Measurements from ENCODE around the gene ZNF534. TPM values are rescaled to one million over a fixed set of nuclear protein-coding genes. Genes with fewer than 3 reads are reported as not detected.
A peak's percentile ranks its signal among the peaks of the same experiment; 100 is the strongest.

The ZNF534 gene
- under 1 TPM in 3 of 4 donors, not detected in 1; 0.22 to 0.66 (median 0.31) TPM for total RNA-seq

DNA sequence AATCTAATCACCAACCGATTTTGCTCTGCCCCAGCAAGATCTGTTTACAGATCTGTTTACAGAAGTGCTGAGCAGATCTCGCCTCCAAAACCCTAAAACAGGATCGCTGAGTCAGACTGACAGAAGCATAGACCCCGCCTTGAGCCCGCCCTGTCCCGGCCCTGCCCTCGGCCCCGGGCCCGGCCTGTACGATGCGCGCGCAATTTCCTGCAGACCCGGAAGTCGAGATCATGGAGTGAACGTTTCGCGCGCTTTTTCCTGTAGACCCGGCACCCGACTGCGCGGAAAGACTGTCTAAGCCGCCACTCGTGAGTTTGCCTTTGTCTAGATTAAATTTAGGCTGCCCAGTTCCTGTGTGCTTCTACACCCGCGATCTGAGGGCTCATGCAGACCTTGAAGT lies at the start of gene ZNF534:
ZNF534 (plus strand) TSS at position 212 of the 400 bp plus-strand sequence. CDS start 2,327 bp downstream, outside the sequence.
- H3K9me3 ChIP-seq, result peaks cover 0 to 88% (median 3%) of the 10 kb centered on the region in 3 donors
- peaks cover 0 to 22% of the 10 kb centered on the region in 2 donors for H3K36me3 ChIP-seq
- no peak for ATAC-seq
- H3K4me1 ChIP-seq, result no peaks in the 10 kb centered on the region
- TF ChIP-seq, protein P1, sequence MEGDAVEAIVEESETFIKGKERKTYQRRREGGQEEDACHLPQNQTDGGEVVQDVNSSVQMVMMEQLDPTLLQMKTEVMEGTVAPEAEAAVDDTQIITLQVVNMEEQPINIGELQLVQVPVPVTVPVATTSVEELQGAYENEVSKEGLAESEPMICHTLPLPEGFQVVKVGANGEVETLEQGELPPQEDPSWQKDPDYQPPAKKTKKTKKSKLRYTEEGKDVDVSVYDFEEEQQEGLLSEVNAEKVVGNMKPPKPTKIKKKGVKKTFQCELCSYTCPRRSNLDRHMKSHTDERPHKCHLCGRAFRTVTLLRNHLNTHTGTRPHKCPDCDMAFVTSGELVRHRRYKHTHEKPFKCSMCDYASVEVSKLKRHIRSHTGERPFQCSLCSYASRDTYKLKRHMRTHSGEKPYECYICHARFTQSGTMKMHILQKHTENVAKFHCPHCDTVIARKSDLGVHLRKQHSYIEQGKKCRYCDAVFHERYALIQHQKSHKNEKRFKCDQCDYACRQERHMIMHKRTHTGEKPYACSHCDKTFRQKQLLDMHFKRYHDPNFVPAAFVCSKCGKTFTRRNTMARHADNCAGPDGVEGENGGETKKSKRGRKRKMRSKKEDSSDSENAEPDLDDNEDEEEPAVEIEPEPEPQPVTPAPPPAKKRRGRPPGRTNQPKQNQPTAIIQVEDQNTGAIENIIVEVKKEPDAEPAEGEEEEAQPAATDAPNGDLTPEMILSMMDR (IDR thresholded peaks at IDR 0.05), result no peak
- TF ChIP-seq POLR2AphosphoS5 (IDR thresholded peaks at IDR 0.05), result no peak
- TF ChIP-seq POLR2A (IDR thresholded peaks at IDR 0.05), result no peak
- no peak for TF ChIP-seq EP300 (IDR thresholded peaks at IDR 0.05)
- WGBS, 2 donors (ENCODE audit: low coverage in 1 of 2), result 80% methylated on average over 2 of the region's 27 CpGs; no CpG with 5 or more reads in 1 of the 2 donors
- no peak within 1 kb of the TSS for H3K4me3 ChIP-seq
- no peaks in the 10 kb centered on the region for H3K27me3 ChIP-seq
- H3K27ac ChIP-seq, result no peak within 1 kb of the TSS

DNA sequence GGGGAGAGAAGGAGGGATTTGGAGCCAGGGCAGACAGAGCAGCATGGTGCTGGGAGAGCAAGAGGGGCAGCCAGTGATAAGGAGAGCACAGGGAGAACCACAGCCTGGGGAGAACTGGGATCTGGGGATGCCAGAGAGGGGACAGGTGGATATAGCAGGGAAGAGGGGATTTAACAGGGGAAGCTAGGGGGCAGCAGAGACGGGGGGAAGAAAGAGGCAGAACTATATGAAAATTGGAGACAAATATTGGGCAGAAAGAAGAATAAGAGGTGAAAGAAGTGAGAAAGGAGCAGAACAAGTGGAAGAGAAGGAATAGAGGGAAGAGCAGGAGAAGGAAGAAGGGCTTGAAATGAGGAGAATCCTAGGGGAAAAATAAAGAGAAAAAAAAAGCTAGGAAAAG lies 37.8 kb upstream of the ZNF534 start:
- Histone ChIP-seq H3K27ac (no peak overlapping the region), H3K27me3 (no peaks in the 10 kb centered on the region), H3K4me1 (no peaks in the 10 kb centered on the region), H3K36me3 (peaks cover 0 to 83% of the 10 kb centered on the region in 2 donors), H3K4me3 (no peak overlapping the region), H3K9me3 (peaks cover 0 to 82% (median 2%) of the 10 kb centered on the region in 3 donors)
- ATAC-seq, result no peak
- 18% methylated on average over 1 of the region's 1 CpG; no CpG with 5 or more reads in 1 of the 2 donors for WGBS, 2 donors (ENCODE audit: low coverage in 1 of 2)
- no peak for TF ChIP-seq POLR2AphosphoS5 (IDR thresholded peaks at IDR 0.05)

- ATAC-seq, result peak; percentile 99
- peaks cover 0 to 71% of the 10 kb centered on the region in 2 donors for H3K36me3 ChIP-seq
Observed at GRCh38 chr19:52397310-52398080, 31.5 kb upstream of the ZNF534 start, which contains the start of gene ZNF528. Gene ZNF528 (plus strand): TSS chr19:52397849. CDS start chr19:52402014, 4,165 bp downstream.

GRCh38 chr19:52398081-52398441 lies 30.9 kb upstream of the ZNF534 start:
- Histone ChIP-seq H3K27ac (peak overlapping the region; percentile 26 to 85 (median 75)), H3K4me1 (peaks cover 0 to 23% (median 0%) of the 10 kb centered on the region in 3 donors), H3K9me3 (peaks cover 0 to 30% (median 0%) of the 10 kb centered on the region in 3 donors), H3K36me3 (peaks cover 0 to 71% of the 10 kb centered on the region in 2 donors), H3K27me3 (no peaks in the 10 kb centered on the region), H3K4me3 (peak overlapping the region; percentile 82 to 96)
- 3 to 7% methylated on average over 12 to 13 of the region's 14 CpGs for WGBS, 2 donors (ENCODE audit: low coverage in 1 of 2)
- TF ChIP-seq POLR2AphosphoS5 (IDR thresholded peaks at IDR 0.05) (no peak), POLR2A (IDR thresholded peaks at IDR 0.05) (no peak), EP300 (IDR thresholded peaks at IDR 0.05) (no peak)
- TF ChIP-seq, protein P1 (IDR thresholded peaks at IDR 0.05), result no peak
- no peak for ATAC-seq

More at GRCh38 chr19:52397310-52398080, 31.5 kb upstream of the ZNF534 start, which contains the start of gene ZNF528:
- WGBS, 2 donors (ENCODE audit: low coverage in 1 of 2), result 0 to 1% methylated on average over 1 to 20 of the region's 36 CpGs
- peak within 1 kb of the TSS; percentile 26 to 85 (median 75) for H3K27ac ChIP-seq
- peaks cover 0 to 23% (median 0%) of the 10 kb centered on the region in 3 donors for H3K4me1 ChIP-seq
- peak within 1 kb of the TSS; percentile 82 to 96 for H3K4me3 ChIP-seq
- TF ChIP-seq EP300 (IDR thresholded peaks at IDR 0.05) (no peak), POLR2A (IDR thresholded peaks at IDR 0.05) (peak; percentile 54 to 76), POLR2AphosphoS5 (IDR thresholded peaks at IDR 0.05) (peak; percentile 94)
- TF ChIP-seq, protein P1 (IDR thresholded peaks at IDR 0.05), result no peak
- no peaks in the 10 kb centered on the region for H3K27me3 ChIP-seq
- peaks cover 0 to 35% (median 0%) of the 10 kb centered on the region in 3 donors for H3K9me3 ChIP-seq

- WGBS, 2 donors (ENCODE audit: low coverage in 1 of 2), result 93 to 94% methylated on average over 3 to 5 of the region's 6 CpGs
- H3K36me3 ChIP-seq, result peaks cover 12 to 100% of the 10 kb centered on the region in 2 donors
Observed at GRCh38 chr19:52410276-52410675, 18.7 kb upstream of the ZNF534 start.

More at GRCh38 chr19:52410276-52410675, 18.7 kb upstream of the ZNF534 start:
- H3K4me1 ChIP-seq, result no peaks in the 10 kb centered on the region
- no peak for TF ChIP-seq POLR2A (IDR thresholded peaks at IDR 0.05)
- TF ChIP-seq, protein P1 (IDR thresholded peaks at IDR 0.05), result no peak
- TF ChIP-seq POLR2AphosphoS5 (IDR thresholded peaks at IDR 0.05), result no peak
- no peak for TF ChIP-seq EP300 (IDR thresholded peaks at IDR 0.05)
- ATAC-seq, result no peak
- peaks cover 2 to 100% (median 4%) of the 10 kb centered on the region in 3 donors for H3K9me3 ChIP-seq
- no peak overlapping the region for H3K4me3 ChIP-seq
- H3K27me3 ChIP-seq, result no peaks in the 10 kb centered on the region
- H3K27ac ChIP-seq, result no peak overlapping the region
